Stimulated activated CD8-positive, alpha-beta memory T cell treated with anti-CD3 and anti-CD28 coated beads, Interleukin-7, amount 100 ng/mL, for 1 hour (primary cell): Measurements from ENCODE around the gene WARS2.
"Not testable (repeated sequence)": the region's sequence is repeated elsewhere in the genome, so short reads cannot be mapped to it uniquely, and the experiment has no call there.

Source experiments
- DNase-seq, 2 donors: peaks; one replicate each; pipeline ENCODE4 v3.0.0-alpha.2; 2020; ENCODE audit warnings: low read depth in 2 of 2

Gene WARS2

GRCh38 chr1:119139857-119140176 lies 636 bp downstream of the WARS2 start:
- no peak for DNase-seq

GRCh38 chr1:119139403-119139802 lies 1.1 kb downstream of the WARS2 start:
- no peak for DNase-seq

GRCh38 chr1:119136401-119136800 lies 4.1 kb downstream of the WARS2 start:
- DNase-seq, result no peak

GRCh38 chr1:119133987-119134386 lies 6.5 kb downstream of the WARS2 start:
- DNase-seq, result no peak

GRCh38 chr1:119132179-119132578 lies 8.3 kb downstream of the WARS2 start:
- no peak for DNase-seq

- DNase-seq, result no peak
Measured at GRCh38 chr1:119125874-119126273, 14.6 kb downstream of the WARS2 start.

- no peak for DNase-seq
Measured at GRCh38 chr1:119124764-119125163, 15.7 kb downstream of the WARS2 start.

GRCh38 chr1:119121872-119122271 lies 18.6 kb downstream of the WARS2 start:
- not testable (repeated sequence) for DNase-seq

GRCh38 chr1:119116725-119117124 lies 23.7 kb downstream of the WARS2 start:
- DNase-seq, result no peak

GRCh38 chr1:119115736-119116135 lies 24.7 kb downstream of the WARS2 start:
- no peak for DNase-seq

- DNase-seq, result no peak
Measured at GRCh38 chr1:119115311-119115710, 25.1 kb downstream of the WARS2 start.

GRCh38 chr1:119114786-119115185 lies 25.7 kb downstream of the WARS2 start:
- DNase-seq, result no peak

- no peak for DNase-seq
Measured at GRCh38 chr1:119112791-119113190, 27.7 kb downstream of the WARS2 start.

- DNase-seq, result no peak
Measured at GRCh38 chr1:119112244-119112643, 28.2 kb downstream of the WARS2 start.

- DNase-seq, result no peak
Measured at GRCh38 chr1:119108988-119109387, 31.5 kb downstream of the WARS2 start.

GRCh38 chr1:119103764-119104163 lies 36.7 kb downstream of the WARS2 start:
- DNase-seq, result no peak

- no peak for DNase-seq
Measured at GRCh38 chr1:119102051-119102450, 38.4 kb downstream of the WARS2 start.

- DNase-seq, result no peak
Measured at GRCh38 chr1:119101563-119101962, 38.9 kb downstream of the WARS2 start.

GRCh38 chr1:119099775-119100174 lies 40.7 kb downstream of the WARS2 start:
- no peak for DNase-seq

GRCh38 chr1:119097380-119097779 lies 43.1 kb downstream of the WARS2 start:
- DNase-seq, result no peak

- DNase-seq, result no peak
Measured at GRCh38 chr1:119093721-119094120, 46.7 kb downstream of the WARS2 start.

GRCh38 chr1:119091618-119092017 lies 48.8 kb downstream of the WARS2 start:
- DNase-seq, result no peak

GRCh38 chr1:119090250-119090649 lies 50.2 kb downstream of the WARS2 start:
- DNase-seq, result no peak

- no peak for DNase-seq
Measured at GRCh38 chr1:119086830-119087229, 53.6 kb downstream of the WARS2 start.

- no peak for DNase-seq
Measured at GRCh38 chr1:119084798-119085197, 55.7 kb downstream of the WARS2 start.
